ENCODE data around the gene TNFRSF9.
"Not testable (repeated sequence)": the region's sequence is repeated elsewhere in the genome, so short reads cannot be mapped to it uniquely, and the experiment has no call there.

The TNFRSF9 gene

GRCh38 chr1:7940745-7941436 lies at the start of gene TNFRSF9:
TNFRSF9 (minus strand) TSS chr1:7940839; CDS start chr1:7939994, 845 bp downstream.
- no peak for FAIRE-seq

- no peak for FAIRE-seq
These were observed 49.3 kb upstream of the TNFRSF9 start for GRCh38 chr1:7989762-7990428.

- no peak for FAIRE-seq
These were observed 47.9 kb upstream of the TNFRSF9 start for GRCh38 chr1:7988576-7988975.

- FAIRE-seq: no peak
These were observed 46.9 kb upstream of the TNFRSF9 start for GRCh38 chr1:7987528-7987927.

GRCh38 chr1:7985851-7986612 lies 45.4 kb upstream of the TNFRSF9 start:
- no peak for FAIRE-seq

GRCh38 chr1:7984811-7985210 lies 44.2 kb upstream of the TNFRSF9 start:
- FAIRE-seq: no peak

GRCh38 chr1:7983086-7983778 lies 42.6 kb upstream of the TNFRSF9 start:
- no peak for FAIRE-seq

GRCh38 chr1:7980984-7981383 lies 40.3 kb upstream of the TNFRSF9 start:
- no peak for FAIRE-seq

- peak; percentile 33 for FAIRE-seq
These were observed 34.7 kb upstream of the TNFRSF9 start for GRCh38 chr1:7975212-7975865.

- FAIRE-seq: no peak
These were observed 32.4 kb upstream of the TNFRSF9 start for GRCh38 chr1:7973086-7973485.

GRCh38 chr1:7972285-7972684 lies 31.6 kb upstream of the TNFRSF9 start:
- FAIRE-seq: no peak

GRCh38 chr1:7971024-7971423 lies 30.4 kb upstream of the TNFRSF9 start:
- no peak for FAIRE-seq

- FAIRE-seq: no peak
These were observed 29.6 kb upstream of the TNFRSF9 start for GRCh38 chr1:7970246-7970645.

GRCh38 chr1:7967651-7968050 lies 27.0 kb upstream of the TNFRSF9 start:
- FAIRE-seq: no peak

GRCh38 chr1:7967196-7967595 lies 26.6 kb upstream of the TNFRSF9 start:
- no peak for FAIRE-seq

- FAIRE-seq: no peak
These were observed 23.8 kb upstream of the TNFRSF9 start for GRCh38 chr1:7964476-7964875.

- not testable (repeated sequence) for FAIRE-seq
These were observed 23.2 kb upstream of the TNFRSF9 start for GRCh38 chr1:7963841-7964240.

- FAIRE-seq: not testable (repeated sequence)
These were observed 22.7 kb upstream of the TNFRSF9 start for GRCh38 chr1:7963378-7963730.

GRCh38 chr1:7962636-7963377 lies 22.2 kb upstream of the TNFRSF9 start:
- FAIRE-seq: no peak

GRCh38 chr1:7962014-7962335 lies 21.3 kb upstream of the TNFRSF9 start:
- FAIRE-seq: no peak

- no peak for FAIRE-seq
These were observed 20.8 kb upstream of the TNFRSF9 start, which contains the start of gene PARK7 for GRCh38 chr1:7961216-7962013. PARK7 (plus strand) TSS chr1:7961711; CDS start chr1:7962786, 1,075 bp downstream.

Measured in islet of Langerhans (tissue), 1 donor.